CD4-positive, alpha-beta T cell treated with Interleukin-10 for 1 hour (primary cell): ENCODE measurements around the gene IL17F.
"Not testable (repeated sequence)": the region's sequence is repeated elsewhere in the genome, so short reads cannot be mapped to it uniquely, and the experiment has no call there.

Experiments used
- DNase-seq: peaks from one replicate; pipeline ENCODE4 v3.0.0-alpha.2; 2020

The IL17F gene

GRCh38 chr6:52243282-52243893, 912 bp downstream of the IL17F start:
- DNase-seq = no peak

GRCh38 chr6:52241819-52242218, 2.5 kb downstream of the IL17F start:
- DNase-seq = no peak

- DNase-seq = no peak
These were observed 10.1 kb downstream of the IL17F start for GRCh38 chr6:52233975-52234823.

GRCh38 chr6:52233005-52233404, 11.3 kb downstream of the IL17F start:
- no peak for DNase-seq

- peak; percentile 9 for DNase-seq
These were observed 12.7 kb downstream of the IL17F start for GRCh38 chr6:52231406-52232127.

- DNase-seq = no peak
These were observed 13.6 kb downstream of the IL17F start for GRCh38 chr6:52230685-52231084.

GRCh38 chr6:52227495-52227894, 16.8 kb downstream of the IL17F start:
- DNase-seq = no peak

GRCh38 chr6:52221302-52221701, 23.0 kb downstream of the IL17F start:
- peak; percentile 12 for DNase-seq

GRCh38 chr6:52217761-52218160, 26.5 kb downstream of the IL17F start:
- no peak for DNase-seq

- DNase-seq = no peak
These were observed 27.2 kb downstream of the IL17F start for GRCh38 chr6:52216932-52217575.

GRCh38 chr6:52215787-52216186, 28.5 kb downstream of the IL17F start:
- no peak for DNase-seq

GRCh38 chr6:52213127-52213526, 31.2 kb downstream of the IL17F start:
- peak; percentile 9 for DNase-seq

GRCh38 chr6:52210227-52210626, 34.1 kb downstream of the IL17F start:
- no peak for DNase-seq

- no peak for DNase-seq
These were observed 34.5 kb downstream of the IL17F start for GRCh38 chr6:52209770-52210169.

GRCh38 chr6:52208612-52209011, 35.7 kb downstream of the IL17F start:
- no peak for DNase-seq

- DNase-seq = no peak
These were observed 37.2 kb downstream of the IL17F start for GRCh38 chr6:52207066-52207465.

- DNase-seq = no peak
These were observed 42.8 kb downstream of the IL17F start for GRCh38 chr6:52201493-52201892.

GRCh38 chr6:52201046-52201445, 43.3 kb downstream of the IL17F start:
- no peak for DNase-seq

- DNase-seq = not testable (repeated sequence)
These were observed 44.2 kb downstream of the IL17F start for GRCh38 chr6:52200088-52200487.

GRCh38 chr6:52195886-52196285, 48.4 kb downstream of the IL17F start:
- DNase-seq = no peak

GRCh38 chr6:52191824-52192223, 52.5 kb downstream of the IL17F start:
- DNase-seq = no peak

GRCh38 chr6:52190409-52190808, 53.9 kb downstream of the IL17F start:
- no peak for DNase-seq

GRCh38 chr6:52189974-52190373, 54.3 kb downstream of the IL17F start:
- DNase-seq = no peak
